HG02588 (cell line): Measurements from ENCODE around the gene NEDD8.

Source experiments
- ATAC-seq: cut with Tn5 transposase; IDR thresholded peaks from one replicate; pipeline ENCODE4 v1.9.1; 2021; ENCODE audit warnings: mild to moderate bottlenecking, moderate library complexity; ENCODE audit not compliant: unreplicated experiment

Gene NEDD8

DNA sequence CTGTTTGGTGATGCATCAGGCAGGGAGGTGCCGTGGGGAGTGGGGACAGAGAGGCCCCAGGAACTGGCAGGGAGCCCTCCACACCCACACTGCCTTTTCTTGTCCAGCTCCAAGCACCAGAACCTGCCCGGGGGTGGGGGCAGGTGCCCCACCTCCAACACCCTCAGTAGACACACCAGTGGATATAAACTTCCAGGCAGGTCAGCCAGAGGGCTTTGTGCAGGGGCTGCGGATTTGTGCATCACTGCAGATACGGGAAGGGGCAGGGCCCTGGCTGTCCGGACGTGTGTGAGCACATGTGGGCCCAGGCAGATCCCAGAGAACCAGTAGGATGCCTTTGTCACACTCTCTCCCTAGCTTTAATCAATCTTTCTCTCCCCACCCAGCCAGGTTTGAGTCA lies 32.1 kb upstream of the NEDD8 start:
- ATAC-seq, result no peak

DNA sequence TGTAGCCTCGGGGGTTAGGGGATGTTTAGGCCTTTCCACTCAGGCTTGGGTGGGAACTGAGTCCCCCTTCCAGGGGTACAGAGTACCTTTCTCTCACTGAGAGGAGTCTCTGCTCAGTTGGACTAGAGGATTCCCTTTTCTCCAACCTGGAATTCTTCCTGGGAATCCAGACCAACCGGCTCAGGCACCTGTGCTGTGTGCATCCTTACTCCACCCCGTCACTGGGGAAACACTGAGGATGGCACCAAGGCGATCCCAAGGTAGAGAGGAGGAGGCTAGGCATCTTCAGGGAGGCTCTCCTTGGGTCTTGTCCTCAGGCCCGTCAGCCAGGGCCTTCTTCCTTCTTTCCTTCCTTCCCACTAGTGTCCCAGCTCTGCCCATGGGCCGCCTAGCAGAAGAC lies 31.7 kb upstream of the NEDD8 start:
- ATAC-seq, result no peak

DNA sequence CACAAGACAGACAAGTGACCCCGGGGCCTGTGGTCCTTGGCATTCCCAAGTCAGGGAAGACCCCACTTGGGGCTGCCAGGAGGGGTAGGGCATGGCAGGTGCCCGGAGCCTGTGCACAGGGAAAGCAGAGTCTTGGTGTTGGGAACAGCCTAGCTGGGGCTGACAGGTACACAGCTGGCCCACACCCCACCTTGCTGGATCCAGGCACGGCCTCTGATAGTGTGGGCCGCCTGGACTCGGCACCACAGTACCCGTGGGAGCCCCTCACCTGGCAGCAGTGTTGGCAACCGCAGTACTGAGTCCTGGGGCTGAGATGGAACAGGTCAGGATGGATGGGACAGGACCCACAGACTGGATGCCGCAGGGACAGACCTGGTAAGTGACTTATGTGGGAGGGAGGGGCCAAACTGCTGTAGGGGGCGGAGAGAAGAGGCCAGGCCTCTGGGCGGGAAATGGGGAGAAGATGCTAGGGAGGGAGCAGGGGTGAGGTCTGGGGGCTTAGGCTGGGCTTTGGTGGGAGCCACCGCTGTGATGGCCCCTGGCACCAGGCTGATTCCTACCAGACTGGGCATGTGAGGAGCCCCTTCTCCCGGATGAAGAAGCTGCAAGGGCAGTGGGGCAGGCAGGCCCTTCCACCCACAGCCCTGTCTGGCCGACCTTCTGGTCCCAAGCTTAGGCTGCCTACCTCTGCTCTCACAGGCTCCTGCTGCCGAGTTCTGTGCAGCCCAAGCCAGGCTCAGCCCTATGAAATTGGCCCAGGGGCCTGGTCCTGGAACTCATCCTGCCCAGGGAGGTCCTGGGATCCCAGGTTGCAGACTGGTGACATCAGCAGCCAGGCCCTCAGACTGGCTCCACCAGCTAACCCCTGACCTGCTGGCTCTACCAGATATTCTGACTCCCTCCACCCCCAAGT lies 30.9 kb upstream of the NEDD8 start, which contains the start of gene TGM1:
Gene TGM1 (minus strand): TSS at position 357 of the 913 bp plus-strand sequence. CDS start 825 bp downstream, outside the sequence.
- ATAC-seq, result no peak

DNA sequence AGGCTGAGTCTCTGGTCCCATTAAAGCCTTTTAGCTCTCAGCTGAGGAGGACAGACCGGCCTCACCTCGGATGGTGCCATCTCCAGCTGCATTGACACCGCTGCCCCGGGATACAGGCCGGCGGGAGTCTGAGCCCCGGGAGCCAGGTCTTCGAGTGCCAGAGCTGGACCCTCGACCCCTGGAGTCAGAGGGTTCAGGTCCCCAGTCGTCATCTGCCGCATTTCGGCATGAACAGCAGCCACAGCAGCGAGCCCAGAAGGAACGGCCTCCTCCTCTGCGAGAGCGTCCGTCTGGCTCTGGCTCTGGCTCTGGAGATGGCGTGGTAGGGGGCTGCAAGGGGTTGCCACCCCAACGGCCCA lies 29.8 kb upstream of the NEDD8 start:
- no peak for ATAC-seq

DNA sequence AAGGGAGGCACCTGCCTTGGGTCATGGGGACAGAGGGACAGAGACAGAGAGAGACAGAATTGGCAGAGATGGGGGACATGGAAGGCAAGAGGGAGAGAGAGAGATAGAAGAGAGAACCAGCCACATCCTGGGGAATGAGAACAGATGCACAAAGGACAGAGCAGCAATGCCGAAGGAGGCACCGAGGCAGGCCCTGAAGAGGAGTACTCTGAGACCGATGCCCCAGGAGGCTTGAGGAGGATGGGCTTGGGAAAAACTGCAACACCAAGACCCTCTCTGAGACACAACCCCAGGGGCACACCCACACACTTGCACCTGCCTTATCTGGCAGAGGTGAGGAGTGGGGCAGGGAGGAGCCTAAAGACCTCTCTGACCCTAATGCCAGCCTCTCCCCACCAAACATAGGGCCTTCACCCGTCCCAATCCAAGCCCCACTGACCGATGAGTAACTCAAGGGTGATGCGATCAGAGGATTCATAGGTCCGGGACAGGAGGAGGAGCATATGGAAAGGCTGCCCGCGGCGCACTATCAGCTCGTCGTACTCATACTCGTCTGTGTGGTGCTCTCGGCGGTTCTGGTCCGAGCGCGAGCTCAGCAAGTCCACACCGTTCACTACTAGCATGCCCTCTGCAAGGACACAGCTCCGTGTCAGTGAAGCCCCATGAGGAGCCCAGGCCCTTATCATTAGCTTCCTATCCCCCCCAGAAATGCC lies 29.2 kb upstream of the NEDD8 start:
- no peak for ATAC-seq

DNA sequence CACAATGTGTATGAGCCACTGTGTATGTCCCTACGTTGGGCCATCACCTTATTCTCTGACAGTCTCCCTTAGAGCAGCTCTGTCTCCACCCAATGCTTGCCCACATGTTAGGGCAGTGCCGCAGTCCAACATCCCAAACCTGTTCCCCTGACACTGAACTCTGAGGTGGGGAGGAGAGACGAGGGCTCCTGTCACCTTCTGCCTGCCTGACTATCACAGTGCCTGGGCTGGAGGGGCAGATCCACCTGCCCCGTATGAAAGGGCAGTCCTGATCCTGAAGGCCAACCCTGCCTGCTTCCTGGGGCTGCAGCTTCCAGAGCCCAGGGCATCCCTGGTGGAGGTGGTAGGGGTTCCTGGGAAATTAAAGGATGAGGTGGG lies 28.6 kb upstream of the NEDD8 start:
- ATAC-seq, result no peak

DNA sequence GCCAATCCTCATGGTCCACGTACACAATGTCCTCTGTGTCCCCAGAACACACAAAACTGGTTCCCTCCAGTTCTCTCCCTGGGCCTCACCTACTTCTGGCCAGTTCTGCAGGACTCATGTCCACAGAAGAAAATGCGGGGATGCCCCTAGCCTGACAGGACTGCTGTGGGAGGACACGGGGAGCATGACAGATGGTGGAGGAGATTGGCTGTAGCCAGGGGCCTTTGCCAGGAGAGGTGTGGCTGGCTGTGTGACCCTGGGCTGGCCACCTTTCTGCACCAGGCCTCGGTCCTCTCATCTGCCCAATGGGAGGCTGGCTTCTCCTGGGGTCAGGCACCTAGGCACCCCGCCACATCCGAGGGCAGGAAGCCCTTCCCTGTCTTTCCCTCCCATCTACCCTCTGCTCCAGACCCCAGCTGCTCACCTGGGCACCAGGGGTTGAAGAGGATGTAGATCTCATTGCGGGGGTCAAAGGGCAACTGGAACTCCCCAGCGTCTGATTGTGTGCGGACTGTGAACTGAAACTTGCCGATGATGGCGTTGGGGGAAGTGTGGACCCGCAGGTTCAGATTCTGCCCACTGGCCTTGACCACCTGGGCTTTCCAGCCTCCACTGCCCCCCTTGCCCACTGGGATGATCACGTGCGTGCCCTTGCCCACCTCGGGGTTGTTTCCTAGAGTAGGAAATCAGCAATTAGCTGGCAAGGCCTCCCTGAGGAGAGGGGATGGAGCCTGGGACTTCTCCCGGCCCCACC lies 28.0 kb upstream of the NEDD8 start:
- no peak for ATAC-seq

DNA sequence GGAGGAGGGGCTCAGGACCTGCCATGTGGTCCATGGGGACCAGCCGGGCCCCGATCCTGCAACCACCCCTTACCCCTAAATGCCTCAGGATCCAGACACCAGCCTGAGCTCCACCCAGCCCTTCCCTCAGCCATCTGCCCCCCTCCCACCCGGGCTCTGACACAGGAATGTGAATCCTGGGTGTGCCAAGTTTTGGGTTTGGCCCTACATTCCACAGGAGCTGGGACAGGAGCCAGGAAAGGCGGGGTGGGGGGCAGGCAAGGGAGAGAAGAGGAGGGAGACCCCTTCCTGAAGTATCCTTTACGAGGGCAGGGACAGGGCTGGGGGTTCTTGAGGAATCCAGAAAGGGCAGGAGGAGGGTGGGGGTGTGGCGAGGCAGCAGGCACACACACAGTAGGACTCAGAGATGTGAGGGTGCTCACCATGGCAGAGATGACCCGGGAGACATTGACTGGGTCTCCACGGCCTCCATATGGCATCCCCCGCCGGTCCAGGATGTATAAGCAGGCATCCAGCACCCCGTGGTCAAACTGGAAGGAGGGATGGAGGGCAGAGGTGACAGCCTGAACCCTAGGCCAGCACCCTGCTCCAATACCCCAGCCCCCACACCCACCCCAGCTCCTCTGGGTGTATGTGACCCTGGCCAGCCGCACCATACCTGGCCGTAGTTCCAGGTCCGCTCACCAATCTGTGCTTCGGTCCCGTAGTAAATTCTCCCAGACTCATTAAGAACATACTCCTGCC lies 27.3 kb upstream of the NEDD8 start:
- no peak for ATAC-seq

DNA sequence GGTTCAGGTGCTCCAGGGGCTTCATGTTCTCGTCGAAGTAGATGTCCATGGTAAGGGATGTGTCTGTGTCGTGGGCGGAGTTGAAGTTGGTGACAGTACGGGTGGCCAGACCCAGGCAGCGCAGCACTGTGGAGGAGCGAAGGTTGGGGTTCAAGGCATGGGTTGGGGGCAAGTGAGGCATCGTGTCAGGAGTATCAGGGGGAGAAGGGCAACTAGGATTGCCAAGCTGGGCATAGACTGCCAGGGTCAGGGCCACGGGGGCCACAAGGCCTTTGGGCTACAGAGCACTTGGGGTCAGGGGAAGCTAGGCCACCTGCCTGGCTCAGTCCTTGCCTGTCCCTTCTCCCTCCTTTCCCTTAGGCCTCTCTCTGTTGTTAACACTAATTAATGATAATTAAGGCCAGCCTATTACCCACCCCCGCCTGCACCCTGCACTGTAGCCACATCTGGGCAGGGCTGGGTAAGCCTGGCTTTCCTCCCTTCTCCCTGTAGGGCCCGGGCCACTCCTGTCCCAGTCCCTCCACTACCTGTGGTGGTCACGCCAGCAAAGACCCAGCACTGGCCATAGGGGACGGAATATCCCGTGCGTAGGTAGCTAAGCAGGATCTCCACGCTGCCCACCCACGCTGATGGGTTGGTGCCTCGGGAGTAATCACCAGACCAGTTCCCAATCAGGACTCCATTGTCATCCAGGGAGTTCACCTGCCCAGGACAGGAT lies 26.5 kb upstream of the NEDD8 start:
- no peak for ATAC-seq

DNA sequence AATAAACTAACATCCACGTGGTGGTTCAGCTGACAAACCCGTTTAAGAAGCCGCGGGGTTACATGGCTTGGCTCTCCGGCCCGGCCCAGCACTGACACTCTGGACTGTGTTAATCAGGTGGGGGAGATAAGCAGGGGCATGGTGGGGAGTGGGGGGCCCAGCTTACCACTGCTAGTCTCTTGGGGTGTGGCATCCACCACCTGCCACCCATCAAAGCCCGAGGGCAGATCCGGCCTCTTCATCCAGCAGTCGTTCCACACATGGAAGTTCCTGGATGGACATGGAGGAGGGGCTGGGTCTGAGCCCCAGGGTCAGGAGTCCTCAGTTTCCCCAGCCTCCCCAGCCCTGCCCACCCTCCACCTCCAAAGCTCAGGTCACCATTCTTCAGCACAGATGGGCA lies 26.0 kb upstream of the NEDD8 start:
- ATAC-seq, result no peak

DNA sequence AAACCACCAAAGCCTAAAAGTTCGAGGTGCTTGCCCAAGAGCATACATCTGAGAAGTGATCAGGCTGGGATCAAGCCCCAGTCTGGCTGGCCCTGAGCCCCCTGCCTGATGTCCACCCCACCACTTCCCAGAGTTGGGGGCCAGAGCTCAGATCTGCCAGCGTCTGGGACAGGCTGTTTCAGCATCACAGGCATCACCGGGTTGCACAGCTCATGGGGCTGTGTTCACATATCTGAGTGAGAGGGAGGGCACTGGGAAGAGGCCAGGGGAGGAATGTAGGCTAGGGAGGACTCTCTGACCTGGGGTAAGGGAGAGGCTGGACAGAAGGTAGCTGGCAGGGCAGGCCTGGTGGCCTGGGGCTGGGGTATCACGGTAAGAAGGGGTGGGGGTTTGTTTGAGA lies 24.8 kb upstream of the NEDD8 start:
- no peak for ATAC-seq

DNA sequence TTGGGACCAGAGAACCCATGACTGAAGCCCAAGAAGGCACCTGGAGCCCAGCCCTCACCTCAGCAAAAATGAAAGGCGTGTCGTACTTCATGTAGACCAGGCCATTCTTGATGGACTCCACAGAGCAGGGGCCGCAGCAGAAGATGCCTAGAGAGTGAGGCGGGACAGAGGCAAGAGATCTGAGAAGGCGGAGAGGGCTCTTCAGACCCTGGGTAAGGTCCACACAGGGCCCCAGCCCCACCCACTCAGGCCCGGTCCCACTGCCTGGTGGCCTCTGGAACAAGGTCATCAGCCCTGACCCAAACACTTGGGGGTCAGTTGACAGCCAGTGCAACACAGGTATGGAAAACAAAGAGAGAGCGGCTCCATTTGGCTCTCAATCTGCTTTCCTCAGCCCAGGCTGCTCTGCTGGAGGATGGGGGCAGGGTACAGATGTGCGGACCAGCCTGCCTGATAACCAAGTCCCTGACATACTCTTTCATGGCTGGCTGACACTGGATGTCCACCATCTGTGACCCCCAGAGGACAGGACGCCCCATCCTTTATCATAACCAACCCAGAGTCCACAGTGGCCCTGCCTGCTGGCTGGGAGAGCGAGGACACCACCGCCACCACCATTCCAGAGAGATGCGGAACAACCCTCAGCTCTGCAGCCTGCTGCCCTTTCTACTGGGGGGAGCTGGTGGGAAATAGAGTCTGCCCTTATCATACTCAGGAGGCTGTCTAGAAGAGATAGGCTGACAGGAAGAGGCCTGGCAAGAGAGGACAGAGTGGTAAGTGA lies 24.0 kb upstream of the NEDD8 start:
- no peak for ATAC-seq

DNA sequence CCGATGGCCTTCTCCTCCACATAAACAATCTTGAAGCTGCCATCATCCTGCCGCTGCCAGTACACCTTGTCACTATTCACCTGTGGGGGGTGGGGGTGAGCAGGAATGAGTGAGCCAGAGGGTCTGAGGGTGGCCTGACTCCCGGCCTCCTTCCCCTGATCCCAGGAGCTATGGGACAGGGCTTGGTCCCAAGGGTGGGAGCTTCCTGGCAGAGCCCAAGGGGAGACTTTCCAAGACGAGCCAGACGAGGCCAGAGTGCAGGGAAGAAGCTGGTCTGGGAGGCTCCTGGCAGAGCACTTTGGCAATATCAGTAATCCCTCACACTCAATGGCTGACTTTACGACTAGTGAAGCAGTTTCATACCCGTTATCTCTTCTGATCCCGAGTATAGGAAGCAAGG lies 23.3 kb upstream of the NEDD8 start:
- ATAC-seq, result no peak

DNA sequence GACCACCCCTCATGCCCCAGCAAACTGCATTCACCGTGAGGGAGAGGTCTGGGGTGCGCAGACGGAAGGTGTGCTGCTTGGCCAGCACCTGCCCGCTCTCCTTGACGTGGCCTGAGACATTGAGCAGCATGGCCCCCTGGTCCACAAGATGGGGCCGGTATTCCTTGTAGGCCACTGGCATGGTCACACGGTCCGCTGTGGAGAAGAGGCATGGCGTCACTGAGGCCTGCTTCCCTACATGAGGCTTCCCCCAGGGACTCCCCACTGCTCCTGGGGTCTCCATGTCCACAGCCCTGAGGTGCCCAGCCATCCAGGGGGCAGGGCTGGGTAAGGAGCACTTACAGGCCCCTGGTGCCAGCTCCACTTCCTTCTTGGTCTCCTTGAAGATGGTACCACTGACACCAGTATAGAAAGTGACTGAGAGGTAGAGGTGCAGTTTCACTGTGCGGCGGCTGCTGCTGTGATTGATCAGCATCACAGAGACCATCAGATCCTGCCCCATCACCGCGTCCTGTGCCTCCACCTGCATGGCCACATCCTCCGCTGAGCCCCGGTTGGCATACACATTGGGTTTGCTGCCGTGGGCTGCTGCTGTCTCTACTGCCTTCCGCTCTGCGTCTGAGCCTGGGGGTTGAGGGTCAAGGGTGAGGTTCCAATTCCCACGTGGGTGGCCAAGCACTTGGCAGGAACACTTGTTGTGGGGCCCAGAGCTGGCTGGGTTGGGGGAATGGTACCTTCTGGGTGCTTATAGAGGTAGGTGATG lies 22.6 kb upstream of the NEDD8 start:
- no peak for ATAC-seq

DNA sequence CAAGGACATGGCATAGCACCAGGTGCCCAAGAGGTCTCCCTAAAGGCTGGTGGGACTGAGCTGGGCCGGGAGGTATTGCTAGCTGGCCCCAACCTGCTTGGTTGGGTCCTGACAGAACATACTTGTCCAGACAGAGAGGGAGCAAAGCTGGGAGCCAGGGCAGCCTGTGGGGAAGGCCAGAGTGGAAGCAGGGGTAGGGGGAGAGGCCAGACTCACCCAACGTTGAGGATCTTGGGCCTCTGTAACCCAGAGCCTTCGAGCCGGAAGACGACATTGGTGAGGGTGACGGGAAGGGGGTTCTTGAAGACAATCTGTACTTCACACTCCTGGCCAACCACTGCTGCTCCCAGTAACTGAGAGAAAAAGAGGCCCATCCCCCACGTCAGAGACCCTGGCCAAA lies 21.8 kb upstream of the NEDD8 start:
- no peak for ATAC-seq

DNA sequence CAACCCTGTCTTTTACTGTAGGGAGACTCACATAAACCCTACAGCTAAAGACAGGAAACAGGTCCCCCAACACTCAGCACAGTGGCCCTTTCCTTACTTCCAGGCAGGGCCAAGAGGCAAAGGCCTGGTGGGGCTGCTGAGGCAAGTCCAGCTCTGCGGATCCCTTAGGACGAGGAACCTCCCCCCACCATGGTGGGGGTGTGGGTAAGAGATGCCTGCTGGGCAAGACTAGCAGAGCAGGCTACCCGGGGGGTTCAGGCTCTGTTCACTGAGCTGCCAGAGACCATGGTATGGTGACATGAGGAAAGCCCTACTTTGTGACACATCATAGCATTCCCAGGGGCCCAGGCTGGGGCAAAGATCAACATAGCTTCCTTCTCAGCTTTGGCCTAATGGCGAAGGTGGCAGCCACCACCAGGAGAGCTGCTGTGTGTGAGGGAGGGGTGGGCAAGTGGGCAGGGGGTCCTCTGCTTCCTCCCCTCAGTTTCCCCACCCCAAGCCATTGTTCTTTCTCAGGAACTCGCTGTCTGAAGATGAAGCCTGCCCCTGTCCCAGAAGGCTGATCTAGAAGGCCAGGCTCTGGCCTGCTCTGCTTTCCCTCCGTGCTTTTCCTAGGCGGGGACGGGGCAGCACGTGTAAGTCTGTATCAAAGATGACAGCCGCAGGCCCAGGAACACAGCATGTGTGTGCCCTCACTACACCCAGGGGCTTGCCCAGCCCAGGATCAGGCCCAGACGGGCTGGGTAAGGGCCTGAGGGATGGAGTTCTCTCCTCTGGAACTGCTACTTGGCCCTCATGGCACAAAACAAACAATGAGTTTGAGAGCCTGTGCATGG lies 20.3 kb upstream of the NEDD8 start:
- ATAC-seq, result no peak

DNA sequence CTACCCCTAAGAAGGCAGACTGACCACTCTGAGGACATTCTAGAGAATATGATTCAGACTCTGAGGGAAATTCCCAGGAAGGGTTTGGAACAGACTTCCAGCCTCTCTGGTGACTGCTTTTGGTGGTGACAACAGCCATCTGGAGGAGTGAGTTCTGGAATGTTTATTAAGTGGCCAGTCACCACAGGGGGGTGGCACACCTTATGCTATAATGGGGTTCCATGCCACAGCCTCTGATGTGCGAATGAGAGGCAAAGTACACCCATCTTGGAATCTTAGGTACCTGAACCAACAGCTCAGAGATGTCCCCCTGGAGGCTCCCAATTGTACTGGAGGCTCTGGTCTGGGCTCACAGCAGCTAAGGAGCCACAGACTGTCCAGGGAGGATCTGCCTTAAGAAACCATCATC lies 19.7 kb upstream of the NEDD8 start:
- ATAC-seq, result no peak

DNA sequence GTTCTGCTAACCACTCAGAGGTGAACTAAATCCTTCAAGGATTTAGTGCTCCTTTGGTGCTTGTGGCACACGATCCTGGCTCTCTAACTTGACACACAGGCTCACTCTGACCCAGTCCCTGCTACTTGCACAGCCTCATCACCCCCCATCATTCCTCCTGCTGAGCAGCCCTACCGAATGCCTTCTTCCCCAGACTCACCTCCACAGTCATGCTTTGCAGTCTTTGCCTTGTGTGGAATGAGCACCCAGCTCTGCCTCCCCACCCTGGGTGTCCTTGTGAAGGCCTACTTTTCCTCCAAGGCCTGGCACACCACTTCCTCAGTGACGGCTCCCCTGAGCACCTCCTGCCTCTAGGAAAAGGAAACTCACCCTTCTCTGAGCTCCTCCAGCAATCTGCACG lies 18.2 kb upstream of the NEDD8 start:
- ATAC-seq, result no peak
